M059J (cell line): ENCODE results near the gene SPAG16. TPM values are rescaled to one million over a fixed set of nuclear protein-coding genes. Genes with fewer than 3 reads are reported as not detected.
"Not testable (repeated sequence)": the region's sequence is repeated elsewhere in the genome, so short reads cannot be mapped to it uniquely, and the experiment has no call there.

Source experiments
- DNase-seq: peaks from one replicate; pipeline ENCODE4 v3.0.0-alpha.2; 2012; ENCODE audit warnings: low read depth
- total RNA-seq: library from RNA; depleted of rRNA; stranded (reverse); fragments of >200 nt; shearing (Covaris generic); gene quantifications from 2 replicates; pipeline ENCODE4 v1.2.3, GENCODE V29; 2014

Gene SPAG16
- total RNA-seq, 1 experiment from 2014 or later, result 37.8 TPM

GRCh38 chr2:213998976-213999375 is 714.7 kb downstream of the SPAG16 start:
- DNase-seq, result not testable (repeated sequence)

- no peak for DNase-seq
These were observed 720.2 kb downstream of the SPAG16 start for GRCh38 chr2:214004463-214004862.

- DNase-seq, result peak; percentile 25
These were observed 721.1 kb downstream of the SPAG16 start for GRCh38 chr2:214005337-214005736.

GRCh38 chr2:214006601-214007000 is 722.3 kb downstream of the SPAG16 start:
- peak; percentile 29 for DNase-seq

- DNase-seq, result no peak
These were observed 727.4 kb downstream of the SPAG16 start for GRCh38 chr2:214011676-214012075.

- no peak for DNase-seq
These were observed 730.4 kb downstream of the SPAG16 start for GRCh38 chr2:214014551-214015220.

- peak; percentile 99 for DNase-seq
These were observed 735.1 kb downstream of the SPAG16 start for GRCh38 chr2:214019229-214019972.

GRCh38 chr2:214019973-214020345 is 735.7 kb downstream of the SPAG16 start:
- DNase-seq, result peak; percentile 64

GRCh38 chr2:214029190-214029589 is 744.9 kb downstream of the SPAG16 start:
- DNase-seq, result no peak

- DNase-seq, result no peak
These were observed 747.3 kb downstream of the SPAG16 start for GRCh38 chr2:214031566-214031965.

- DNase-seq, result no peak
These were observed 750.2 kb downstream of the SPAG16 start for GRCh38 chr2:214034417-214034816.

- DNase-seq, result no peak
These were observed 751.0 kb downstream of the SPAG16 start for GRCh38 chr2:214035091-214035852.

GRCh38 chr2:214035921-214036320 is 751.7 kb downstream of the SPAG16 start:
- DNase-seq, result no peak

- no peak for DNase-seq
These were observed 753.9 kb downstream of the SPAG16 start for GRCh38 chr2:214038186-214038585.

GRCh38 chr2:214050731-214051130 is 766.5 kb downstream of the SPAG16 start:
- DNase-seq, result no peak

- no peak for DNase-seq
These were observed 767.3 kb downstream of the SPAG16 start for GRCh38 chr2:214051585-214051984.

GRCh38 chr2:214052235-214052634 is 768.0 kb downstream of the SPAG16 start:
- no peak for DNase-seq

- no peak for DNase-seq
These were observed 773.7 kb downstream of the SPAG16 start for GRCh38 chr2:214057986-214058385.

- not testable (repeated sequence) for DNase-seq
These were observed 778.0 kb downstream of the SPAG16 start for GRCh38 chr2:214062279-214062678.

GRCh38 chr2:214064471-214064870 is 780.2 kb downstream of the SPAG16 start:
- DNase-seq, result no peak

GRCh38 chr2:214066862-214067261 is 782.6 kb downstream of the SPAG16 start:
- no peak for DNase-seq

GRCh38 chr2:214069254-214069653 is 785.0 kb downstream of the SPAG16 start:
- DNase-seq, result peak; percentile 99

GRCh38 chr2:214075456-214075855 is 791.2 kb downstream of the SPAG16 start:
- DNase-seq, result no peak
